Measurements from ENCODE around the gene PUS1. TPM values are rescaled to one million over a fixed set of nuclear protein-coding genes. Genes with fewer than 3 reads are reported as not detected.
A peak's percentile ranks its signal among the peaks of the same experiment; 100 is the strongest.

Gene PUS1
- total and polyA plus RNA-seq, 2 of the 4 experiments (the other 2 are of a cell fraction): 14.0 to 36.7 TPM

GRCh38 chr12:131959641-131960589, 30.8 kb downstream of the PUS1 start:
- BruUV-seq (replicated peaks): no TSS peak
- CTCF ChIA-PET: no interaction called here

More at GRCh38 chr12:131959641-131960589, 30.8 kb downstream of the PUS1 start:
- no peak overlapping the region for H2BK15ac ChIP-seq (ENCODE audit: low read depth, low read length)
- no peak overlapping the region for H3K4me3 ChIP-seq (ENCODE audit: insufficient read depth, low read depth, low read length)
- H3K27me3 ChIP-seq (ENCODE audit: control insufficient read depth, insufficient read depth, low read length): no peaks in the 10 kb centered on the region
- H3K23ac ChIP-seq (ENCODE audit: low read depth, low read length): no peak overlapping the region
- H3K4ac ChIP-seq (ENCODE audit: low read depth, low read length): no peak overlapping the region
- H2BK5ac ChIP-seq (ENCODE audit: low read depth, low read length, poor library complexity, severe bottlenecking): no peak overlapping the region
- no peak overlapping the region for H3K18ac ChIP-seq (ENCODE audit: low read depth, low read length)
- H3K4me1 ChIP-seq (ENCODE audit: control insufficient read depth, insufficient read depth, low read length): peaks cover 5% of the 10 kb centered on the region
- intact Hi-C loops (cut with micrococcal nuclease) (loop anchor here (10.0 kb wide), 1 partner anchor 125 kb away; no protein-coding TSS in a partner anchor), in situ Hi-C loops (cut with MboI; ENCODE audit: low sequenced_read_pairs) (no loop called here), dilution Hi-C loops (cut with HindIII; ENCODE audit: low sequenced_read_pairs, unreplicated experiment) (no loop called here)
- POLR2A ChIA-PET (ENCODE audit: unreplicated experiment): no interaction called here
- TF ChIP-seq CHD1 (IDR thresholded peaks at IDR 0.05; ENCODE audit: low read depth, low read length) (no peak), RAD21 (IDR thresholded peaks at IDR 0.05; ENCODE audit: low read length) (no peak), RFX5 (IDR thresholded peaks at IDR 0.05; ENCODE audit: low read depth, low read length) (no peak), RCOR1 (IDR thresholded peaks at IDR 0.05; ENCODE audit: insufficient replicate concordance, low read length) (no peak), BHLHE40 (IDR thresholded peaks at IDR 0.05; ENCODE audit: low read depth, low read length) (no peak), CEBPB (IDR thresholded peaks at IDR 0.05; ENCODE audit: low read depth, low read length) (no peak), CTCF (conservative IDR thresholded peaks at IDR 0.05; ENCODE audit: low read depth, low read length) (no peak), ELK1 (IDR thresholded peaks at IDR 0.05; ENCODE audit: borderline replicate concordance, low read depth, low read length) (no peak), POLR2A (IDR thresholded peaks at IDR 0.05; ENCODE audit: low read depth, low read length) (no peak), MAZ (IDR thresholded peaks at IDR 0.05; ENCODE audit: borderline replicate concordance, low read depth, low read length) (no peak), MAFK (IDR thresholded peaks at IDR 0.05; ENCODE audit: low read depth, low read length) (no peak), FOS (IDR thresholded peaks at IDR 0.05; ENCODE audit: low read depth, low read length) (no peak), USF2 (IDR thresholded peaks at IDR 0.05; ENCODE audit: low read depth, low read length) (no peak), SMC3 (IDR thresholded peaks at IDR 0.05; ENCODE audit: low read depth, low read length) (no peak)
- no peak overlapping the region for H2BK120ac ChIP-seq (ENCODE audit: low read depth, low read length)
- no peak overlapping the region for H2AFZ ChIP-seq (replicated peaks; ENCODE audit: low read length, poor library complexity)
- H3K4me2 ChIP-seq (ENCODE audit: low read depth, low read length): no peak overlapping the region
- H3K9me1 ChIP-seq (ENCODE audit: insufficient read depth, low read length): peaks cover 16% of the 10 kb centered on the region
- no peak overlapping the region for H4K5ac ChIP-seq (ENCODE audit: low read depth, low read length)
- H3K14ac ChIP-seq (replicated peaks; ENCODE audit: low read depth, low read length): no peak overlapping the region
- DNase-seq: no peak
- peaks cover 5% of the 10 kb centered on the region for H3K36me3 ChIP-seq (ENCODE audit: control insufficient read depth, insufficient read depth, low read length)
- no peak overlapping the region for H2BK20ac ChIP-seq (ENCODE audit: low read depth, low read length)
- peaks cover 58% of the 10 kb centered on the region for H4K20me1 ChIP-seq (ENCODE audit: insufficient read depth, low read length)
- H3K79me1 ChIP-seq (ENCODE audit: low read depth in 1 of 2, low read length in 2 of 2): peaks cover 17 to 70% of the 10 kb centered on the region in 2 experiments
- H3K9ac ChIP-seq (ENCODE audit: low read depth, low read length): no peak overlapping the region
- 87% methylated on average over 9 of the region's 16 CpGs; no CpG with 5 or more reads in 1 of the 2 experiments for WGBS, 2 experiments (ENCODE audit: extremely low coverage in 2 of 2, insufficient read length in 1 of 2)
- no peak overlapping the region for H2AK5ac ChIP-seq (ENCODE audit: low read depth, low read length)
- H3K27ac ChIP-seq (ENCODE audit: insufficient read depth, low read length): no peak overlapping the region
- H3K9me3 ChIP-seq (ENCODE audit: control insufficient read depth, insufficient read depth, low read length): no peaks in the 10 kb centered on the region
- H2AK9ac ChIP-seq (replicated peaks; ENCODE audit: low read depth, low read length, poor library complexity): no peak overlapping the region
- no peak overlapping the region for H3K56ac ChIP-seq (ENCODE audit: extremely low read depth, insufficient read depth, low read length)
- ATAC-seq (ENCODE audit: low read depth): peak; percentile 8; the same call in 1 of the 2 replicates
- no peak overlapping the region for H4K8ac ChIP-seq (ENCODE audit: low read depth in 2 of 2, low read length in 2 of 2)
- no peak overlapping the region for H4K91ac ChIP-seq (ENCODE audit: insufficient read depth, low read depth, low read length)

Data from IMR-90 (cell line).